AG10803 (cell line): ENCODE results near the gene HIPK2.

ENCODE experiments used
- DNase-seq: peaks from one replicate; pipeline ENCODE4 v3.0.0; 2010; ENCODE audit warnings: low read depth
- H3K4me3 ChIP-seq: 2 replicates; pipeline ENCODE4 v1.5.1; 2011; ENCODE audit warnings: mild to moderate bottlenecking, low read length, control low read depth
- CTCF ChIP-seq: conservative IDR thresholded peaks from 2 replicates; pipeline ENCODE4 v1.5.1; 2011; ENCODE audit warnings: mild to moderate bottlenecking, low read length, control low read depth, inconsistent platforms

HIPK2 gene

GRCh38 chr7:139523968-139524815 lies 253.6 kb downstream of the HIPK2 start:
- no peak for TF ChIP-seq CTCF
- DNase-seq = no peak
- H3K4me3 ChIP-seq = no peak overlapping the region

GRCh38 chr7:139523199-139523941 lies 254.4 kb downstream of the HIPK2 start, which contains the start of gene CLEC2L:
CLEC2L (plus strand) TSS chr7:139523685; CDS start chr7:139523928, 243 bp downstream.
- H3K4me3 ChIP-seq = no peak within 1 kb of the TSS
- no peak for DNase-seq
- TF ChIP-seq CTCF = no peak

GRCh38 chr7:139522830-139523198 lies 255.0 kb downstream of the HIPK2 start:
- TF ChIP-seq CTCF = no peak
- no peak overlapping the region for H3K4me3 ChIP-seq
- DNase-seq = no peak

- no peak for DNase-seq
- TF ChIP-seq CTCF = no peak
- H3K4me3 ChIP-seq = no peak overlapping the region
These were observed 256.4 kb downstream of the HIPK2 start for GRCh38 chr7:139521439-139521838.

- no peak for DNase-seq
- no peak for TF ChIP-seq CTCF
- no peak overlapping the region for H3K4me3 ChIP-seq
These were observed 262.5 kb downstream of the HIPK2 start for GRCh38 chr7:139515266-139515665.
